ENCODE measurements around the gene STK40.

The STK40 gene

DNA sequence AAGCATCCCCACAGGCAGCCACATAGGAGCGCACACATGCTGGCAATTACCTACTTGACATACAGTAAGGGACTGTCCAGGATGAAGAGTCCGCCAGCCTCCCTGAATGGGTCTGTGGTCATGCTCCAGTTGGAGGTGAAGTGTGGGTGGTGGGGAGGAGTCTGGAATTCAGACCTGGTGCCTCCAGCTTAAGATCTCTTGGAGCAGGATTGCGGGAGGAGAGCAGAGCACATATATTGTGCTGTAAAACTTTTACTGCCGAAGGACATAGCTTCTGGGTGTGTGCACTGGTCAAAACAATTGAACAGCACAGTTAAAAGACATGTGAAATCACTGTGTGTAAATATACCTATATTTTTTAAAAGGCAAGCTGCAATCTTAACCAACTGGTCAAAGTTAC, 17.9 kb downstream of the STK40 start:
- DNase-seq = no peak

- no peak for DNase-seq
Measured at GRCh38 chr1:36367066-36367465, 18.7 kb downstream of the STK40 start.

GRCh38 chr1:36366091-36366661, 19.5 kb downstream of the STK40 start:
- DNase-seq = no peak

- no peak for DNase-seq
Measured at GRCh38 chr1:36365381-36365780, 20.3 kb downstream of the STK40 start.

GRCh38 chr1:36359911-36360550, 25.7 kb downstream of the STK40 start:
- no peak for DNase-seq

DNA sequence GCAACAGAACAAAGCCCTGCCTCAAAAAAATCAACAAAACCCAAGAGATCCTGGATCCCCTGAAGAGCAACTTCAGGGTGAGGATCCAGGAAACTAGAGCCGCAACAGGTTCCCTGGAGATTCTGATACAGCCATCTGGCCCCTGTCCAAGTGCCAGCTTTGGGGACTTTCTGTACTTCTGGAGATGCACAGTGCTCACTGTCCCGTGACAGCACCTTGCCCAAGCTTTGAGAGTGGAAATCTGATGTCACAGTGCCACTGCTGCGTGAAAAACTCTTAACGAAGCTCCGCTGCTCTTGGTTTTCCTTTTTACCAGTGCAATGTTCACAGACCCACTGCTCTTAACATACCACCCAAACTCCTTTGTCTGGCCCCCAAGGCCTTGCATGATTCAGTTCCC, 26.3 kb downstream of the STK40 start:
- no peak for DNase-seq

DNA sequence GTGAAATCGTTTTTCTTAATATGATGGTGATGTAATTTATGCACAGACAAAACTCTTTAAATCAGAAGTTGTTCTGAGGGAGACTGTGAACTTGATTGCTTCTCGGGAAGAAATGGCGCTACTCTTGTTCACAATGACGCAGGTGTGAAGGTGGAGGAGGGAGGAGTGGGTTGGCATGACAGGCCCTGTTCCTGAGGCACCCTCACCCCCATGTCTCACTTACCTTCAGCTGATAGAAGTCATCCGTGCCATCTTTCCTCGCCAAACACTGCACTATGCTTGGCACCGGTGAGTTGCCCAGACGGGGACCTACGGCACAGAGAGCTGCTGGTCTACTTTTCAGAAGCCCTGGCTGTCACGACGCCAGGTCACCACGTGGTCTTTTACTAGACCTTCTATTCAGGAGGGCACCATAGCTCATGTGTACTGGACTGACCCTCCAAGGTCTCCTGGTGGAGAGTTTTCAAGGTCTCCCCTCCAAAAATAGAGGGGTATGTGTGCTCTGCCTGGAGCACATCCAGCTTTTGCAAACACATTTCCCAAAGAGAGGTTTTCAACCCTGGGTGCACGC, 27.1 kb downstream of the STK40 start:
- DNase-seq = no peak

DNA sequence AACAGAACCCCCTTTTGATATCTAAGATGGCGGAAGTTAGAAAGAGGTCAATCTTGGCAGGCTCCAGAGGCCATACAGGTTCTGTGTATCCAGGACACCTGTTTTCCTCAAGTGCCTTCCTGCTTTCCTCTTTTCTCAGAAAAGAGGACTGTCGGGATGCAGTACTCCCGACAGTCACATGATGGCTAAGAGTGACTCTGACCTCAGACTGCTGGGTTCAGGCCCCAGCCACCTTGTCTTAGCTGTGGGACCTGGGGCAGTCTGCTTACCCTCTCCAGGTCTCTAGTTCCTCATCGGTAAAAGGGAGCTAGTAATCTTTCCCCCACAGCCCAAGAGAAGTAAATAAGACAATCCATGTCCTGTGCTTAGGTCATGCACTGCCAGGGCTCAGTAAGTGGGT, 29.9 kb downstream of the STK40 start:
- DNase-seq = no peak

GRCh38 chr1:36354486-36354885, 31.2 kb downstream of the STK40 start:
- DNase-seq = no peak

- DNase-seq = no peak
Measured at GRCh38 chr1:36352910-36353878, 32.5 kb downstream of the STK40 start.

DNA sequence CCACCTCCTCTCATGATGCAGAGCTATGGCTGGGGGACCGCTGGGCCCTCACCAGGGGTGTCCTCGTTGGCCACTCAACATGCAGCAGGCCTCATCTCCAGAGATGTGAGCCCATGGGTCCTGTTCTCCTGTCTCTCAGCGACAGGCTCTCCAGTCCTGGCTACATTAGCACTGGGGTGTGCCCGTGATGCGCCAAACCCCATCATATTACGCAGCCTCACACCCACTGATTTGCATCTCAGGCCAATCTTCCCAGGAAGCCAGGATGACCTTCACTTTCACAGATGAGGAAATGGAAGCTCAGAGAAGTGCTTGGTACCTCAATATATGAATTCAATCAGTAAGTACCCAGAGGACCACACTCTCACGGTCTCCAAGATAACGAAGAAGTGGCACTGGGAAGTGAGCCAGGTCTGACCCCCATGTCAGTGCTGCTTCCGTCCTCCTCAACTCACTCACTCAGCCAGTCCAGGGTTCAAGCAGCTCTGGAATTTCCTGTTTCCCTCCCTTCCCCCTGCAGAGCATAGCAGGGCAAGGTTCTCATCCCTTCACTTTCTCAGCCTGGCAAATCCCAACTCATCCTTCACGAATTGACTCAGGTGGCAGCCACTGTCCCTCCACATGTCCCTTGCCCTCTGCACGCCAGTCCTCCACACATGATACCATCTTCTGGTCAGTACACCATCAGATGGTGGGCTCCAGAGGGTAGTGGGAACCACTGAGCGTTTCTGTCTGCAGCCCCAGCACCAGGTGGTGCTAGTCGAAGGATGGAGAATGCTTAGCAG, 33.4 kb downstream of the STK40 start:
- no peak for DNase-seq

GRCh38 chr1:36351227-36351977, 34.3 kb downstream of the STK40 start:
- no peak for DNase-seq

- DNase-seq = no peak
Measured at GRCh38 chr1:36350659-36351226, 35.0 kb downstream of the STK40 start.

DNA sequence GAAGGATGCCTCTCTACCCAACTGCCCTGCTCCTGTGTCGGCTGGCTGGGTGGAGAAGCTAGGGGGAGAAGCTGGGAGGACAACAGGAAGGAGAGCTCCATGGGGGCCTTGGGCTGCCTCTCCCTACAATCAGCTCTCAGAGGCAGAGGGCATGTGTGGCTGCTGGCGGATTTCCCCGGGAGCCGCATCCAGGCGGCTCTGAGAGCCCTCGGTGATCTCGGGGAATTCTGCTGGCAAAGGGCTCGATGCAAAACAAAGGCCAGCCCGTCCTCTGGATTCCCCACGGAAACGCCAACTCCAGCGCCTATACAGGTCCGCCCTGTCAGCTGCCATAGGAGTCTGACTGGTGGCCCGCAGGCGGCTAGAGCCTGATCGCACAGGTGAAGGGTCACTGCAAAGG, 35.9 kb downstream of the STK40 start:
- no peak for DNase-seq

DNA sequence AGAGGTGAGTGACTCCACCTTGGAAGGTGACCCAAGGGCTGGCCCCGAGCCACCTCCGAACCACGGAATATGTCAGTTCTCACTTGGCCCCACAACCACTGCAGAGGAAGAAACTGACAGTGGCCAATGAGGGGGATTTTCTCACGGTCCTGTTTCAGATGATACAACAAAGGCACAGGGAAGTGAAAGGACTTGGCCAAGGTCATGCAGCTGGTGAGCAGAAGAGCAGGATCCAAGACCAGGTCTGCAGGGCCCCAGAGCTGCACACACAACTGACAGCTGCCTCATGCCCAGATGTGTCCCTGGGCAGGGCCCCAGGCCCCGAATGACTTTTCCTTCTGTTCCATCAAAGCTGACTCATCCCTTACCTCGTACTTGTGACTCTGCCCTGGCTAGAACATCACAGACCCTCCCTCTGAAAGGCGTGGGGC, 36.5 kb downstream of the STK40 start:
- DNase-seq = no peak

GRCh38 chr1:36346741-36347370, 38.9 kb downstream of the STK40 start:
- DNase-seq = no peak

DNA sequence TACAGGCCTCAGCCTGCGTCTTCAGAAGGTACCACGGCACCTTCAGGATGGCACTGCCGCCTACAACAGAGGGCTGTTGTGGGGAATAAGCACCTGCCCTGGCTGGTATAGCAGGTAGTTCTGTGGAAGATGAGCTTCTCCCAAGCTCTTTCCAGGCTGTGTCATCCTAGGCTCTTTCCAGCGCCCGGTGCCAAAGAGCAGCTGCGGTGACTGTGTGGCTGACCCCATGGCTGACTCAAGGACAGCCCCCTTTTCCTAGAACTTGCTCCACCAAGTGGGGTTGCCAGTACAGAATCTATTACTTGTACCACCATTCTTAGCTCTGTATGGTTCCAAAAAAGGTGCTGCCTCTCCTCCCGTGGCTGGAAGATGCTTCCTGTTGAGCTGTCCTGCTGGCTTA, 40.4 kb downstream of the STK40 start:
- no peak for DNase-seq

GRCh38 chr1:36344395-36344680, 41.4 kb downstream of the STK40 start:
- no peak for DNase-seq

DNA sequence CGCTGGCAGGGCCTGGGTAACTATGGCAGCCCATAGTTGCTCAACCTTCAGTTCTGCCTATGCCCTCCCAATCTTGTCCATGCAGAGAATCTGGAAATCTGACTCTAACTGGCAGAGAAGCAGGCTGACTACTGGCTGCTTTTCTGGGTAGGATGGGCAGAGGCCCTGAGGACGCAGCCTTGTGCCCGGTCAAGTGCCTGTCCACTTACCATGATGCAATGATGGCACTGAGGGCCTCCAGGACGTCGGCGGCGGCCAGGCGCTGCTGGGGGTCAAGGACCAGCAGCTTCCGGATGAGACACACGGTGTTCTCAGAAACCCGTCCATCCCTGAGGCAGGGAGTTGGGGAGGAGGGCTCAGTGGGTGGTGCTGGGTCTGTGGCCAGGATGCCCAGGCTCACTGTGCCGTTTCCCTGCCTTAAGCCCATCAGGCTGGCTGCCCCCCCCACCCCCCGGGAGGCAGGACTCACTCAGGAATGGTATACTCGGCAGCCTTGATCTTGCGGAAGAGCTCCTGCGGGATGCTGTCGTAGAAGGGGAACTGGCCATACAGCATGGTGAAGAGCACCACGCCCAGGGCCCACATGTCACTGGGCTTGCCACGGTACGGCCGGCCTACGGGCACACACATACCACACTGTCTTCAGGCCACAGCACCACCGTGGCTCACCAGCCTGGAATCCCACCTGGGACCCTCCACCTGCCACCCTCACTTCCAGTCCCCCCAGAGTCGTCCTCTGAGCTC, 41.9 kb downstream of the STK40 start:
- DNase-seq = no peak

DNA sequence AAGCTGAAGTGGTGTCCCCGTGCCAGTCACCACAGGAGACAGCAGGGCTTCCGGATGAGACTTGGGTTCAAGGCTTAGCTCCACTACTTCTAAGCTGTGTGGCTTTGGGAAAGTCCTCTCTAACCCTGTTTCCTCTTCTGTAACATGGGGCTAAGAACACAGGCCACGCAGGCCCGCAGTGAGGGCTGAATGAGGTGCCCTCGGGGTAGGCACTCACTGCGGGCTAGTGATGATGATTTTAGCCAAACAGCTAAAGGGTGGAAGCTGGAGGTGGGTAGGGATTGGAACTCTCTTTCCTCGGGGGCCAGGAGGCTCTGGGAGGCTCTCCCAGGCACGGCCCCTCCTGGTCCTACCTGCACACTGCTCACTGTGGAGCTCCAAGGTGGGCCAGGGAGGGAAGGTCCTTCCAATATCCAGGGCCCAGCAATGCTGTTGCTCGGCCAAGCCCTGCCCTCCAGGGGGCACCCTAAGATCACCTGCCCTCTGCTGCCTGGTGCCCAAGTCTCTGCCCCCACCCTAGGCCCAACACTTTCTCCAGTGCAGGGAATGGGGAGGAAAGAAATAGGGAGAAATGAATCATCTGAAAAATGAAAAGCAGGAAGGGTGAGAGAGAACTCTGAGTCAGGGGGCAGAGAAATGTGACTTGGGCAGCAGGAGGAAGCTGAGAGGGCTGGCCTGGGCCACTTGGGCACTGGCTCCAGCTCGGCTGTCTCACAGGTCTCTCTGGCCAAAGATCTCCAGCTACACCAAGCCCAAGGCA, 43.1 kb downstream of the STK40 start:
- no peak for DNase-seq

Measured in NCI-H774 (cell line).